HepG2 (cell line): ENCODE results near the gene DNAJB11. TPM values are rescaled to one million over a fixed set of nuclear protein-coding genes. Genes with fewer than 3 reads are reported as not detected.

Experiments
- CEBPG ChIP-seq: IDR thresholded peaks from 2 replicates; pipeline ENCODE4 v1.6.1; 2016
- FOXK1 ChIP-seq: sonication (generic); formaldehyde crosslinking; IDR thresholded peaks from 2 replicates; pipeline ENCODE4 v1.4.0; 2020; ENCODE audit warnings: low read depth, missing genetic modification reagents, borderline replicate concordance
- JDP2 ChIP-seq: sonication (generic); formaldehyde crosslinking; IDR thresholded peaks from 2 replicates; pipeline ENCODE4 v1.8.1; 2022; ENCODE audit warnings: missing genetic modification reagents, borderline replicate concordance
- KDM3A ChIP-seq: IDR thresholded peaks from 2 replicates; pipeline ENCODE4 v1.6.1; 2018; ENCODE audit warnings: low read depth, missing compliant biosample characterization
- MAFG ChIP-seq: sonication (generic); formaldehyde crosslinking; IDR thresholded peaks from 2 replicates; pipeline ENCODE4 v1.5.1; 2020; ENCODE audit warnings: mild to moderate bottlenecking, missing genetic modification reagents
- MBD4 ChIP-seq: IDR thresholded peaks from 2 replicates; pipeline ENCODE4 v1.6.1; 2012; ENCODE audit warnings: low read length, inconsistent platforms, borderline replicate concordance
- MEIS2 ChIP-seq: sonication (generic); formaldehyde crosslinking; IDR thresholded peaks from 2 replicates; pipeline ENCODE4 v1.9.0; 2021; ENCODE audit warnings: mild to moderate bottlenecking, missing genetic modification reagents
- ONECUT2 ChIP-seq: sonication (generic); formaldehyde crosslinking; IDR thresholded peaks from 2 replicates; pipeline ENCODE4 v1.4.0; 2020; ENCODE audit warnings: missing genetic modification reagents
- RARA ChIP-seq: IDR thresholded peaks from 2 replicates; pipeline ENCODE4 v1.6.1; 2016; ENCODE audit warnings: missing genetic modification reagents, missing compliant biosample characterization
- REXO4 ChIP-seq: sonication (generic); formaldehyde crosslinking; IDR thresholded peaks from 2 replicates; pipeline ENCODE4 v1.8.0; 2022; ENCODE audit warnings: missing genetic modification reagents, mild to moderate bottlenecking, borderline replicate concordance
- SAP130 ChIP-seq: IDR thresholded peaks from 2 replicates; pipeline ENCODE4 v1.6.1; 2016; ENCODE audit warnings: low read depth
- SIN3A ChIP-seq: IDR thresholded peaks from 2 replicates; pipeline ENCODE4 v1.6.1; 2011; ENCODE audit warnings: low read depth, mild to moderate bottlenecking, control low read depth, low read length, borderline replicate concordance
- SMARCC2 ChIP-seq: fragments of 450-650 bp; IDR thresholded peaks from 2 replicates; pipeline ENCODE4 v1.6.1; 2017; ENCODE audit warnings: antibody characterized with exemption, mild to moderate bottlenecking
- SP140L ChIP-seq: sonication (generic); formaldehyde crosslinking; IDR thresholded peaks from 2 replicates; pipeline ENCODE4 v1.4.0; 2020; ENCODE audit warnings: missing genetic modification reagents, borderline replicate concordance
- TOPORS ChIP-seq: sonication (generic); formaldehyde crosslinking; IDR thresholded peaks from 2 replicates; pipeline ENCODE4 v1.8.0; 2023; ENCODE audit warnings: mild to moderate bottlenecking, missing genetic modification reagents
- ZBTB42 ChIP-seq: sonication (generic); formaldehyde crosslinking; IDR thresholded peaks from 2 replicates; pipeline ENCODE4 v1.5.0; 2020; ENCODE audit warnings: mild to moderate bottlenecking, missing genetic modification reagents
- ZBTB7B ChIP-seq: sonication (generic); formaldehyde crosslinking; IDR thresholded peaks from 2 replicates; pipeline ENCODE4 v1.4.0; 2020; ENCODE audit warnings: missing genetic modification reagents
- ZNF124 ChIP-seq: sonication (generic); formaldehyde crosslinking; IDR thresholded peaks from 2 replicates; pipeline ENCODE4 v1.4.0; 2020; ENCODE audit warnings: missing genetic modification reagents
- ZNF343 ChIP-seq: sonication (generic); formaldehyde crosslinking; IDR thresholded peaks from 2 replicates; pipeline ENCODE4 v1.4.0; 2020; ENCODE audit warnings: mild to moderate bottlenecking, missing genetic modification reagents
- ZNF383 ChIP-seq: sonication (generic); formaldehyde crosslinking; IDR thresholded peaks from 2 replicates; pipeline ENCODE4 v1.4.0; 2020; ENCODE audit warnings: missing genetic modification reagents, mild to moderate bottlenecking, borderline replicate concordance
- ZNF552 ChIP-seq: sonication (generic); formaldehyde crosslinking; IDR thresholded peaks from 2 replicates; pipeline ENCODE4 v1.9.0; 2022; ENCODE audit warnings: missing genetic modification reagents, mild to moderate bottlenecking, borderline replicate concordance
- ZNF678 ChIP-seq: sonication (generic); formaldehyde crosslinking; IDR thresholded peaks from 2 replicates; pipeline ENCODE4 v1.4.0; 2020; ENCODE audit warnings: mild to moderate bottlenecking, missing genetic modification reagents
- polyA plus RNA-seq, 8 experiments: library from polyadenylated mRNA; depleted of rRNA in 3 of 8; stranded (reverse) in 7 of 8; unstranded in 1 of 8; fragments of >200 nt; fragmentation: Illumina TruSeq in 4 of 8; extraction: Trizol in 4 of 8; gene quantifications; 2 replicates each; pipeline versions ENCODE4 v1.2.1 to v1.2.3, GENCODE V29; 2011 to 2016; ENCODE audit warnings: low read depth in 4 of 8, missing spikeins in 1 of 8, mixed read lengths in 1 of 8; ENCODE audit not compliant: insufficient read depth in 1 of 8
- total RNA-seq, 5 experiments: library from RNA; depleted of rRNA; stranded (reverse); fragments of >200 nt; fragmentation: Illumina TruSeq; extraction: Trizol; gene quantifications; 2 replicates each; pipeline ENCODE4 v1.2.3, GENCODE V29; 2016; ENCODE audit warnings: low read depth in 1 of 5
- TF ChIP-seq, protein P1 (sequence below): sonication (generic); formaldehyde crosslinking; IDR thresholded peaks from 2 replicates; pipeline ENCODE4 v1.8.0; 2022; ENCODE audit warnings: missing genetic modification reagents, mild to moderate bottlenecking, moderate library complexity, borderline replicate concordance
- TF ChIP-seq, protein P2 (sequence below): sonication (generic); formaldehyde crosslinking; IDR thresholded peaks from 2 replicates; pipeline ENCODE4 v1.4.0; 2020; ENCODE audit warnings: low read depth, mild to moderate bottlenecking, missing genetic modification reagents
- TF ChIP-seq, protein P3 (sequence below): sonication (generic); formaldehyde crosslinking; IDR thresholded peaks from 2 replicates; pipeline ENCODE4 v1.5.0; 2020; ENCODE audit warnings: mild to moderate bottlenecking, missing genetic modification reagents

The DNAJB11 gene
- total and polyA plus RNA-seq, 2 of the 13 experiments (the other 11 are each of a cell fraction or from before 2014, with no cell fraction given), result 41.0 to 132 TPM

DNA sequence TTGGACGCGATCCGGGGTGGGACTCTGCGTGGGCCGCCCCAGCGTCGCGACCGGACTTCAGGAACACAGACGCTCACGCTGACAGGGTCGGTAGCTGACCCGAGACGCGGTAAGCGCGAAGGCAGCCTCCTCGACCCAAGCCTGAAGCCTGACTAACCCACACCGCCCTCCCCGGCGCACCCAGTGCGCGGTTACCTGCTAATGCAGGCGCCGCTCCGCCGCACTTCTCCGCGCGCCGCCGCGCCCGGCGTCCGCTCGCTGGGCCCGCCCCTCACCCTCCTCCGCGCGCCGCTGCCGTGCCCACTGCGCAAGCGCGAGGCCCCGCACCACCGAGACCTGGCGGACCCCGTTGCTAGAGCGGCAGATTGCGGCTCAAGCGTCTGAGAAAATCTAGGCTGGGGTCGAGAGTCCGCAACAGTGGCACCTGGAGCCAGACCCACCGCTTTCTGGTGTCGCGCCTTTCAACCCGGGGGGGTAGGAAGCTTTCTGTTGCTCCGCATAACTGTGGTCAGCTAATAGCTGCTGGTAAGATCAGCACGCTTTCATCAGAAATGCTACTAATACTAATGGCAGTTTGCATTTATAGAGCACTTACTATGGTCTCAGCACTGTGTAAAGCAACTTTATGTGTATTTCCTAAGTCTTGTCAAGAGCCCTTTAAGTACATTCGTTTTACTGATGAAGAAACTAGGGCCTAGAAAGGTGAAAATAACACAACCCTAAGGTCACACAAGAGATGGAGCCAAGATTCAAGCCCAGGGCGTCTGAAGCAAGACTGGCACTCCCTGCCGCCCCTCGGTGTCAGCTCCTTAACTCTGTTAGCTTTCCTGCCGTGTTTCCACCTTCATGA is 3.2 kb upstream of the DNAJB11 start, which contains the start of gene TBCCD1 (continued):
- TF ChIP-seq, protein P1, sequence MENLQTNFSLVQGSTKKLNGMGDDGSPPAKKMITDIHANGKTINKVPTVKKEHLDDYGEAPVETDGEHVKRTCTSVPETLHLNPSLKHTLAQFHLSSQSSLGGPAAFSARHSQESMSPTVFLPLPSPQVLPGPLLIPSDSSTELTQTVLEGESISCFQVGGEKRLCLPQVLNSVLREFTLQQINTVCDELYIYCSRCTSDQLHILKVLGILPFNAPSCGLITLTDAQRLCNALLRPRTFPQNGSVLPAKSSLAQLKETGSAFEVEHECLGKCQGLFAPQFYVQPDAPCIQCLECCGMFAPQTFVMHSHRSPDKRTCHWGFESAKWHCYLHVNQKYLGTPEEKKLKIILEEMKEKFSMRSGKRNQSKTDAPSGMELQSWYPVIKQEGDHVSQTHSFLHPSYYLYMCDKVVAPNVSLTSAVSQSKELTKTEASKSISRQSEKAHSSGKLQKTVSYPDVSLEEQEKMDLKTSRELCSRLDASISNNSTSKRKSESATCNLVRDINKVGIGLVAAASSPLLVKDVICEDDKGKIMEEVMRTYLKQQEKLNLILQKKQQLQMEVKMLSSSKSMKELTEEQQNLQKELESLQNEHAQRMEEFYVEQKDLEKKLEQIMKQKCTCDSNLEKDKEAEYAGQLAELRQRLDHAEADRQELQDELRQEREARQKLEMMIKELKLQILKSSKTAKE (CRISPR knock-in tag), result peak; percentile 14; the same call in 1 of the 2 replicates
- TF ChIP-seq SMARCC2, result no peak
- TF ChIP-seq RARA (CRISPR knock-in tag), result no peak
- no peak for TF ChIP-seq ONECUT2 (CRISPR knock-in tag)
- TF ChIP-seq REXO4 (CRISPR knock-in tag), result no peak
- TF ChIP-seq SAP130 (CRISPR knock-in tag), result peak; percentile 89
- no peak for TF ChIP-seq MBD4
- TF ChIP-seq ZNF124 (CRISPR knock-in tag), result 0 out of 2 replicates have a peak, but pooled peaks have one; percentile 37
- TF ChIP-seq TOPORS (CRISPR knock-in tag), result peak; percentile 93
- TF ChIP-seq ZNF678, result peak; percentile 73; the same call in 1 of the 2 replicates
- TF ChIP-seq MEIS2 (CRISPR knock-in tag), result peak; percentile 53; the same call in 1 of the 2 replicates
- no peak for TF ChIP-seq JDP2 (CRISPR knock-in tag)
- TF ChIP-seq ZNF343 (CRISPR knock-in tag), result peak; percentile 81; the same call in 1 of the 2 replicates
- peak; percentile 19; the same call in 1 of the 2 replicates for TF ChIP-seq ZBTB7B
- TF ChIP-seq SIN3A, result peak; percentile 91
- TF ChIP-seq CEBPG (CRISPR knock-in tag), result peak; percentile 56
- TF ChIP-seq MAFG (CRISPR knock-in tag), result no peak
- peak; percentile 85; the same call in 1 of the 2 replicates for TF ChIP-seq KDM3A (CRISPR knock-in tag)
- 0 out of 2 replicates have a peak, but pooled peaks have one; percentile 50 for TF ChIP-seq SP140L
- TF ChIP-seq, protein P2, sequence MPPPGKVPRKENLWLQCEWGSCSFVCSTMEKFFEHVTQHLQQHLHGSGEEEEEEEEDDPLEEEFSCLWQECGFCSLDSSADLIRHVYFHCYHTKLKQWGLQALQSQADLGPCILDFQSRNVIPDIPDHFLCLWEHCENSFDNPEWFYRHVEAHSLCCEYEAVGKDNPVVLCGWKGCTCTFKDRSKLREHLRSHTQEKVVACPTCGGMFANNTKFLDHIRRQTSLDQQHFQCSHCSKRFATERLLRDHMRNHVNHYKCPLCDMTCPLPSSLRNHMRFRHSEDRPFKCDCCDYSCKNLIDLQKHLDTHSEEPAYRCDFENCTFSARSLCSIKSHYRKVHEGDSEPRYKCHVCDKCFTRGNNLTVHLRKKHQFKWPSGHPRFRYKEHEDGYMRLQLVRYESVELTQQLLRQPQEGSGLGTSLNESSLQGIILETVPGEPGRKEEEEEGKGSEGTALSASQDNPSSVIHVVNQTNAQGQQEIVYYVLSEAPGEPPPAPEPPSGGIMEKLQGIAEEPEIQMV (CRISPR knock-in tag), result peak; percentile 96
- 0 out of 2 replicates have a peak, but pooled peaks have one; percentile 42 for TF ChIP-seq ZNF552 (CRISPR knock-in tag)
- peak; percentile 59; the same call in 1 of the 2 replicates for TF ChIP-seq FOXK1 (CRISPR knock-in tag)
- TF ChIP-seq ZNF383 (CRISPR knock-in tag), result 0 out of 2 replicates have a peak, but pooled peaks have one; percentile 88
- 0 out of 2 replicates have a peak, but pooled peaks have one; percentile 59 for TF ChIP-seq ZBTB42
- TF ChIP-seq, protein P3, sequence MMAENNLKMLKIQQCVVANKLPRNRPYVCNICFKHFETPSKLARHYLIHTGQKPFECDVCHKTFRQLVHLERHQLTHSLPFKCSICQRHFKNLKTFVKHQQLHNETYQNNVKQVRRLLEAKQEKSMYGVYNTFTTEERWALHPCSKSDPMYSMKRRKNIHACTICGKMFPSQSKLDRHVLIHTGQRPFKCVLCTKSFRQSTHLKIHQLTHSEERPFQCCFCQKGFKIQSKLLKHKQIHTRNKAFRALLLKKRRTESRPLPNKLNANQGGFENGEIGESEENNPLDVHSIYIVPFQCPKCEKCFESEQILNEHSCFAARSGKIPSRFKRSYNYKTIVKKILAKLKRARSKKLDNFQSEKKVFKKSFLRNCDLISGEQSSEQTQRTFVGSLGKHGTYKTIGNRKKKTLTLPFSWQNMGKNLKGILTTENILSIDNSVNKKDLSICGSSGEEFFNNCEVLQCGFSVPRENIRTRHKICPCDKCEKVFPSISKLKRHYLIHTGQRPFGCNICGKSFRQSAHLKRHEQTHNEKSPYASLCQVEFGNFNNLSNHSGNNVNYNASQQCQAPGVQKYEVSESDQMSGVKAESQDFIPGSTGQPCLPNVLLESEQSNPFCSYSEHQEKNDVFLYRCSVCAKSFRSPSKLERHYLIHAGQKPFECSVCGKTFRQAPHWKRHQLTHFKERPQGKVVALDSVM (CRISPR knock-in tag), result peak; percentile 50; the same call in 1 of the 2 replicates
